Central memory CD8-positive, alpha-beta T cell (primary cell): Measurements from ENCODE around the gene FGL2.
"Not testable (repeated sequence)": the region's sequence is repeated elsewhere in the genome, so short reads cannot be mapped to it uniquely, and the experiment has no call there.

ENCODE experiments used
- ATAC-seq: fragments of 150-1000 bp; cut with Tn5 transposase; replicated peaks from 2 replicates; pipeline ENCODE4 v1.10.0; 2022; ENCODE audit warnings: mild to moderate bottlenecking, moderate FRiP score, moderate number of reproducible peaks; ENCODE audit not compliant: poor library complexity, severe bottlenecking; ENCODE audit errors: extremely low read depth
- DNase-seq, 2 donors: peaks; one replicate each; pipeline ENCODE4 v3.0.0; 2021; ENCODE audit warnings: low spot score in 2 of 2
- H3K27ac Mint-ChIP-seq: one replicate; pipeline ENCODE4 v1.8.0; 2022; ENCODE audit warnings: low read depth, mild to moderate bottlenecking, moderate library complexity, mixed read lengths
- H3K27me3 Mint-ChIP-seq: one replicate; pipeline ENCODE4 v1.8.0; 2022; ENCODE audit warnings: mixed read lengths
- H3K36me3 Mint-ChIP-seq: one replicate; pipeline ENCODE4 v1.8.0; 2022; ENCODE audit warnings: mild to moderate bottlenecking, moderate library complexity, mixed read lengths; ENCODE audit not compliant: insufficient read depth
- H3K4me1 Mint-ChIP-seq: one replicate; pipeline ENCODE4 v1.8.0; 2022; ENCODE audit warnings: mixed read lengths
- H3K4me3 Mint-ChIP-seq: one replicate; pipeline ENCODE4 v1.8.0; 2022; ENCODE audit warnings: mild to moderate bottlenecking, moderate library complexity, mixed read lengths
- H3K9me3 Mint-ChIP-seq: one replicate; pipeline ENCODE4 v1.8.0; 2022; ENCODE audit warnings: mixed read lengths

FGL2 gene

DNA sequence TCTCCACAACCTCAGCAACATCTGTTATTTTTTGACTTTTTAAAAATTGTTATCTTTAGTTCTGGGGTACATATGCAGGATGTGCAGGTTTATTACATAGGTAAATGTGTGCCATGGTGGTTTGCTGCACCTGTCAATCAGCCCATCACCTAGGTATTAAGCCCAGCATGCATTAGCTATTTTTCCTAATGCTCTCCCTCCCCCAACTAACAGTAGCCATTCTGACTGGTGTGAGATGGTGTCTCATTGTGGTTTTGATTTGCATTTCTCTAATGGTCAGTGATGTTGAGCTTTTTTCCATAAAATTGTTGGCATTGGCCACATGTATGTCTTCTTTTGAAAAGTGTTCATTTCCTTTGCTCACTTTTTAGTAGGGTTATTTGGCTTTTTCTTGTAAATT is 29.2 kb upstream of the FGL2 start:
- not testable (repeated sequence) for H3K4me1 Mint-ChIP-seq, H3K27ac Mint-ChIP-seq, DNase-seq, ATAC-seq, H3K36me3 Mint-ChIP-seq, H3K4me3 Mint-ChIP-seq, H3K27me3 Mint-ChIP-seq
- peaks cover 12% of the 10 kb centered on the region for H3K9me3 Mint-ChIP-seq

DNA sequence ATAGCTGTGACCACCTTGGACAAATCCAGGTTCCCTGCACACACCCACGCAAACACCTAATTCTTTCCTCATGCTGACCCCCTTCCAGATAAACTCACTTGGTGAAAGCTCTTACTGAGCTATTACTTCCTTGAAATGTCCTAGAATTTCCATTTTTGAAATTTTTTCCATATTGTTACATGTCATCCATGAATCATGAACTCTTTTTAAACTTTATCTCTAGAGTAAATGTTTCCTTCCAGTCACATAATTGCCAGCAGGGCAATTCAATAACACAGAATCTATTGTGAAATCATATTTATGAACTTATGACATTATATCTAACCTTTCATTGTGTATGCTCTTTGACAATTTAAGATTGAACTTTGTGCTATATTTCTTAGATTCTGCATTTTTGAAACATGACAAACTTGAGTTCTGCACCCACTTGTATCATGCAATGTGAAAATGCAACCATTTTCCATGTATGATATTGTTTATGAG is 26.8 kb upstream of the FGL2 start:
- DNase-seq (no peak), ATAC-seq (no peak)
- peaks cover 14% of the 10 kb centered on the region for H3K4me1 Mint-ChIP-seq
- no peaks in the 10 kb centered on the region for H3K27me3 Mint-ChIP-seq
- H3K36me3 Mint-ChIP-seq: no peaks in the 10 kb centered on the region
- H3K9me3 Mint-ChIP-seq: peaks cover 12% of the 10 kb centered on the region
- H3K4me3 Mint-ChIP-seq: no peak overlapping the region
- no peak overlapping the region for H3K27ac Mint-ChIP-seq

DNA sequence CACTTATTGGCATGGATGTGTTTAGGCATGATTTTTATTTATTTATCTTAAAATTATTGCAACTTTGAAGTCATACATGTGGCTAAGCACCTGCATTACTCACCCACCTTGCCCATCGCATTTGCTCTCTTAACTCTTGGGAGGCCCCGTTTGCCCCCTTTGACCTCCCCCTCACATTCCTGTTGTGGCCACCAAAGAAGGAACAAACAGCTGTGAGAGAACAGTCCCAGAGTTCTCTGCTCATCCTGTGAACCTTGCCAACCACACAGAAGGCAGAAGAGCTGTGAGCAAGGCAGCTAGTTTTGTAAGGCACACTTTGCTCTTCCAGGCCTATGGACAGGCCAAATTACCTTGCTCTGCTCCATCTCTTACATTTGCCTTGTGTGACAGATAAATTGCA is 23.6 kb upstream of the FGL2 start:
- DNase-seq (no peak), ATAC-seq (no peak)
- Mint-ChIP-seq H3K36me3 (no peaks in the 10 kb centered on the region), H3K4me3 (no peak overlapping the region), H3K27ac (peak overlapping the region; percentile 11), H3K9me3 (peaks cover 5% of the 10 kb centered on the region), H3K27me3 (no peaks in the 10 kb centered on the region), H3K4me1 (peaks cover 14% of the 10 kb centered on the region)

DNA sequence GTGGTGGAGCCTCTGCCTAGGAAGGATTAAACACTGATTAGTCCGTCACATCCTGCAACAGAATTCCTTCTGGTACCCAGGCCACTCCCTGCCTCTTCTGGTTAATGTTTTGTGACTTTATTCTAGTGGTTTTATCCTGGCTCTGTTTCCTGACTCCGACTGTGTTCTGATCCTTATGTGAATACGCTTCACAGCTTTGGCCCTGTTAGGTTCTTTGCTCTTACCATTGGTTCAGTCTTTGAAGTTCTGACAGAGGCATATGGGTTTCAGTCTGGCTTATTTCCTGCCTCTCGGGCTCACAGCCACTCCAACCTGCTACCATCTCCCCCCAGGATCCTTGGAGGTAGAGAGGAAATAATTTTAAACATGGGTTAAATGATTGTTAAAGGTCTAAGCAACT is 23.2 kb upstream of the FGL2 start:
- Mint-ChIP-seq H3K27me3 (no peaks in the 10 kb centered on the region), H3K4me1 (peaks cover 14% of the 10 kb centered on the region), H3K36me3 (no peaks in the 10 kb centered on the region), H3K27ac (peak overlapping the region; percentile 11), H3K4me3 (no peak overlapping the region), H3K9me3 (peaks cover 5% of the 10 kb centered on the region)
- no peak for ATAC-seq
- DNase-seq: no peak

DNA sequence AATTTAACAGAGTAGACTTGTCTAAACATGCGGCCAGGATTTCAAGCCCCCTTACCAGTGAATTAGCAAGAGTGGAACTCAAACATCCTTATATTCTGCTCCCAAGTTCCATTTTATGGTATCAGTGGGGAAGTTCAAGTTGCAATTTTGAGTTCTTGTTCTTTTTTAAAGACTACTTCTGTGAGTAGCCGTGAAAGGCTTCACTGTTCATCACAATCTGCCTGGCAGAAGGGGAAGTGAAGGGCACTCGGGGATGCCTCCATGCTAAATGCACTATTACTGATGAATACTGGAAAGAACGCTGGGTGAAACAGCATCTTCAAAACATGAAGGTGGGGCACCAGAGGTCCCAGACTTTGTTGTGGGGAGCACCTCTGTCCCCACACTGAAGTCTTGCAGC is 22.4 kb upstream of the FGL2 start:
- no peaks in the 10 kb centered on the region for H3K36me3 Mint-ChIP-seq
- H3K4me1 Mint-ChIP-seq: peaks cover 14% of the 10 kb centered on the region
- H3K4me3 Mint-ChIP-seq: no peak overlapping the region
- no peaks in the 10 kb centered on the region for H3K27me3 Mint-ChIP-seq
- ATAC-seq (no peak), DNase-seq (no peak)
- H3K9me3 Mint-ChIP-seq: peaks cover 5% of the 10 kb centered on the region
- H3K27ac Mint-ChIP-seq: no peak overlapping the region

DNA sequence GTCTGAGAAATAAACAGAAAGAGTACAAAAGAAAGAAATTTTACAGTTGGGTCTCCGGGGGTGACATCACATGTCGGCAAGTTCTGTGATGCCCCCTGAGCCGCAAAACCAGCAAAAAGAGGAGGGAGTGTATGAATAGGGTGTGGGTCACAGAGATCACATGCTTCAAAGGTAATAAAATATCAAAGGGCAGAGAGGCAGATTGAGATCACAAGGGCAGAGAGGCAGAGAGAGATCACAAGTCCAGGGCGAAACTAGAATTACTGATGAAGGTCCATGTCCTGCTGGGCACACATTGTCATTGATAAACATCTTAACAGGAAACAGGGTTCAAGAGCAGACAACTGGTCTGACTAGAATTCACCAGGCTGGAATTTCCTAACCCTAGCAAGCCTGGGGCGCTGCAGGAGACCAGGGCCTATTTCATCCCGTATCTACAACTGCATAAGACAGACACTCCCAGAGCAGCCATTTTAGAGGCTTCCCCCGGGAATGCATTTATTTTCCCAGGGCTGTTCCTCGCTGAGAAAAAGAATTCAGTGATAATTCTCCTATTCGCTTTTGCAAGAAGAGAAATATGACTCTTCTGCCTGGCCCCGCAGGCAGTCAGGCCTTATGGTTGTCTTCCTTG is 20.2 kb upstream of the FGL2 start:
- H3K4me1 Mint-ChIP-seq: peaks cover 14% of the 10 kb centered on the region
- not testable (repeated sequence) for H3K27ac Mint-ChIP-seq, H3K36me3 Mint-ChIP-seq, DNase-seq, ATAC-seq, H3K27me3 Mint-ChIP-seq, H3K9me3 Mint-ChIP-seq, H3K4me3 Mint-ChIP-seq

DNA sequence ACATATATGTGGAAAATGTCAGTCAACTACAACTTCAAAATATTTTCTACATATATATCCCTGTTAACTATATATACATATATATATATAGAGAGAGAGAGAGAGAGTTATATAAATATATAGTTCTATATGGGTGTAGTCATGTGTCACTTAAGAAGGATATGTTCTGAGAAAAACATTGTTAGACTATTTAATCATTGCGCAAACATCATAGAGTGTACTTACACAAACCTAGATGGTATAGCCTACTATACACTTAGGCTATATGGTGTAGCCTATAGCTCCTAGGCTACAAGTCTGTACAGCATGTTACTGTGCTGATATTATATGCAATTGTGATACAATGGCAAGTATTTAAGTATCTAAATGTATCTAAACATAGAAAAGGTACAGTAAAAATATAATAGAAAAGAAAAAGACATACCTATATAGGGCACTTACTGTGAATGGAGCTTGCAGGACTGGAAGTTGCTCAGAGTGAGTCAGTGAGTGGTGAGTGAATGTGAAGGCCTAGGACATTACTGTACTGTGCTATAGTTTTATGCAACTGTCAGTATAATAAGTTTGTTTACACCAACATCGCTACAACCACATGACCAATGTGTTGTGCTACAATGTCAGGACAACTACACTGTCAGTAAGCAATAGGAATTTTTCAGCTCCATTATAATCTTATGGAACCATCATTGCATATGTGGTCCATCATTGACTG is 18.0 kb upstream of the FGL2 start:
- H3K4me3 Mint-ChIP-seq: no peak overlapping the region
- no peak for ATAC-seq

DNA sequence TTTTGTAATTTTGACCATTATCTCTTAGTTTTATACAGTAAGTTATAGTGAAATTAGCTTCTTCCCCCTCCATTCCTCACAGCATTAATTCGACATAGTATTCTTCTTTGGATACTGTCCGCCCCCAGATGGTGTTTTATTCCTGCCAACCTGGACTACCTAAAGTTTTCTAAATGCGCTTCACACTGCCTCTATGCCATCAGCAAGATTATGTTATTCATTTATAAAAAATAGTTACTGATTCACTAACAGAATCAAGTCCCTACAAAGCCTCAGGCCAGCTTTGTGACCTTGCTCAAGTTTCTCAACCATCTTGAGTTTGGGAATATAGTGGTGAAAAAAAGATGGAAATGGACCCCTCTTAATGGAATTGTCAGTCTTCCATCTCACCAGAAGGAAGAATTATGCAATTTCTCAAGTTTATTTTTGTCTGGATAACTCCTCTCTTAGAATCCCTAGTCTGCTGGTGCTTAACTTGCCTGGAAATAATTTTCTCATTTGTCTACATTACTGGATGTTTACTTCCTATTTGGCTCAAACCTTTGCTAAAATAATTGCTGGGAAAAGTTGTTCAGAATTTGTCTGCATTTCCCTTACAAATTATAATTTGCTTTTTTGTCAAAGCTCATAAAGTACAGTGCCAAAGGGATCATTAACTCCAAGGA is 16.7 kb upstream of the FGL2 start:
- Mint-ChIP-seq H3K4me1 (no peaks in the 10 kb centered on the region), H3K27ac (no peak overlapping the region), H3K9me3 (peaks cover 5% of the 10 kb centered on the region), H3K36me3 (no peaks in the 10 kb centered on the region), H3K4me3 (no peak overlapping the region), H3K27me3 (no peaks in the 10 kb centered on the region)
- no peak for ATAC-seq
- DNase-seq: no peak

More for the DNA sequence above, 18.0 kb upstream of the FGL2 start:
- no peak overlapping the region for H3K27ac Mint-ChIP-seq
- no peaks in the 10 kb centered on the region for H3K27me3 Mint-ChIP-seq
- H3K9me3 Mint-ChIP-seq: peaks cover 5% of the 10 kb centered on the region
- H3K36me3 Mint-ChIP-seq: no peaks in the 10 kb centered on the region
- no peak for DNase-seq
- no peaks in the 10 kb centered on the region for H3K4me1 Mint-ChIP-seq

DNA sequence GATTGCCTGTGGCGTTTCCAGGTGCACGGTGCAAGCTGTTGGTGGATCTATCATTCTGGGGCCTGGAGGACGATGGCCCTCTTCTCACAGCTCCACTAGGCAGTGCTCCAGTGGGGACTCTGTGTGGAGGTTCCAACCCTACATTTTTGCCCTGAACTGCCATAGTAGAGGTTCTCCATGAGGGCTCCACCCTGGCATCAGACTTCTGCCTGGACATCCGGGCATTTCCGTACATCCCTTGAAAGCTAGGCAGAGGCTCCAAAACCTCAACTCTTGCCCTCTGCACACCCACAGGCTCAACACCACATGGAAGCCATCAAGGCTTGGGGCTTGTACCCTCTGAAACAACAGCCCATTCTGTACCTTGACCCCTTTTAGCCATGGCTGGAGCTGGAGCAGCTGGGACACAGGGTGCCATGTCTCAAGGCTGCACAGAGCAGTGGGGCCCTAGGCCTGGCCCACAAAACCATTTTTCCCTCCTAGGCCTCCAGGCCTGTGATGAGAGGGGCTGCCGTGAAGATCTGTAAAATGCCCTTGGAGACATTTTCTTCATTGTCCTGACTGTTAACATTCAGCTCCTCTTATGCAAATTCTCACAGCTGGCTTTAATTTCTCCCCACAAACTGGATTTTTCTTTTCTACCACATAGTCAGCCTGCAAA is 10.0 kb upstream of the FGL2 start:
- Mint-ChIP-seq H3K4me1 (no peaks in the 10 kb centered on the region), H3K9me3 (peaks cover 8% of the 10 kb centered on the region), H3K36me3 (no peaks in the 10 kb centered on the region), H3K4me3 (no peak overlapping the region), H3K27me3 (no peaks in the 10 kb centered on the region), H3K27ac (no peak overlapping the region)
- DNase-seq (no peak), ATAC-seq (no peak)

DNA sequence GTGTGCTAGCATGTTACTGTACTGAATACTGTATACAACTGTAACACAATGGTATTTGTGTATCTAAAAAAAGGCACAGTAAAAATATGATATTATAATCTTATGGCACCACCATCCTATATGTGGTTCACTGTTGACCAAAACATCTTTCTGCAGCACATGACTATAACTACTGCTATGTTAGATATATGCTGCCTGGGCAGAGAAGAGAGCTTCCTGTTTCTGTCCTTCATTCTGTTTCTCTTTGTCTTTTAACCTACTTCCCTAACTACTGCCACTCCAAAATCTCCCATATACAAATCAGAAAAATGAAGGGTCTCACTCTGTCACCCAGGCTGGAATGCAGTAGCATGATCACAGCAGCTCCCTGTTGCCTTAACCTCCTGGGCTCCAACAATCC is 8.8 kb upstream of the FGL2 start:
- Mint-ChIP-seq H3K36me3 (no peaks in the 10 kb centered on the region), H3K4me1 (no peaks in the 10 kb centered on the region), H3K27ac (no peak overlapping the region), H3K4me3 (no peak overlapping the region), H3K27me3 (no peaks in the 10 kb centered on the region), H3K9me3 (peaks cover 8% of the 10 kb centered on the region)
- no peak for DNase-seq
- no peak for ATAC-seq

DNA sequence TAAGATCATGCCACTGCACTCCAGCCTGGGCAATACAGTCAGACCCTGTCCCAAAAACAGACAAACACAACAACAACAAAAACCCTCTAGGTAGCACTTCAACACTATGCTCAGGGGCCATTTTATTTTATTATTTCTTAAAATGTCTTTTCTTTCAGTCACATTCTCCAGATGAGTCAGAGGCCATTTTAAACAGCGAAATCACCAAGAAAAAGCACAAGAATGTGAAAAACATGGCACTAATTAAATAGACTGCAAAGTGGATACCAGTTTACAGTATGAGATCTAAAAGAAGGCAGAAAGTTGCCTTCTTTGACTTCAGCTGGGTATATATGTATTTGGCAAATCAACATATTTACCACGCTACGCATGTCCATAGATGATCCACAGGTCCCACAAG is 6.1 kb upstream of the FGL2 start:
- H3K27me3 Mint-ChIP-seq: no peaks in the 10 kb centered on the region
- ATAC-seq (no peak), DNase-seq (no peak)
- H3K36me3 Mint-ChIP-seq: peaks cover 2% of the 10 kb centered on the region
- no peak overlapping the region for H3K4me3 Mint-ChIP-seq
- peaks cover 8% of the 10 kb centered on the region for H3K9me3 Mint-ChIP-seq
- no peak overlapping the region for H3K27ac Mint-ChIP-seq
- H3K4me1 Mint-ChIP-seq: peaks cover 4% of the 10 kb centered on the region

DNA sequence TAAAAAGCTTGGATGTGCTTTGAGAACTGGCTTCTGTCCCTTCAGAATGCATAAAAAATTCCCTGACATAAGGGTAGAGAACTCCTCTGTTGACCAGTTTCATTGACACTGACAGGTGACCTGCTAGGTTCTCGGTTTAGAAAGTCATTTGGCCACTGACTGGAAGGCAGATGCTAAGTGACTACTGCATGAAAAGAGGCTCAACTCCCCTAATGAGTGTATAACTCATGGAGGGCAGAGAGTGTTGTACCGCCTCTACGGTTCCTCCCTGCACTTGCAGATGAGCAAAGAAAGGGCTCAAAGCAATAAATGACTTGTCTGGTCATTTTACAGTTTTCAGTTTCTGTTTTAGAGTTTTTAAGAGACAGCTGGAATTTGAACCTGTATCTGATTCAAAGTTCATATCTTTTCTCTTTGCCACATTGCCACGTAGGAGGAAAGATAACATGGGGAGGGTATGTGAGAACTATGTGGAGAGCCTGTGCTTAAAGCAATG is 2.9 kb upstream of the FGL2 start:
- Mint-ChIP-seq H3K9me3 (no peaks in the 10 kb centered on the region), H3K4me3 (no peak overlapping the region), H3K27me3 (no peaks in the 10 kb centered on the region), H3K4me1 (peaks cover 28% of the 10 kb centered on the region), H3K36me3 (peaks cover 2% of the 10 kb centered on the region), H3K27ac (no peak overlapping the region)
- no peak for ATAC-seq
- DNase-seq: no peak
